GM21529 (cell line): ENCODE measurements around the gene RAB5A.
"Not testable (repeated sequence)": the region's sequence is repeated elsewhere in the genome, so short reads cannot be mapped to it uniquely, and the experiment has no call there.

Experiments
- ATAC-seq: cut with Tn5 transposase; IDR thresholded peaks from one replicate; pipeline ENCODE4 v1.9.1; 2021; ENCODE audit not compliant: unreplicated experiment

The RAB5A gene

DNA sequence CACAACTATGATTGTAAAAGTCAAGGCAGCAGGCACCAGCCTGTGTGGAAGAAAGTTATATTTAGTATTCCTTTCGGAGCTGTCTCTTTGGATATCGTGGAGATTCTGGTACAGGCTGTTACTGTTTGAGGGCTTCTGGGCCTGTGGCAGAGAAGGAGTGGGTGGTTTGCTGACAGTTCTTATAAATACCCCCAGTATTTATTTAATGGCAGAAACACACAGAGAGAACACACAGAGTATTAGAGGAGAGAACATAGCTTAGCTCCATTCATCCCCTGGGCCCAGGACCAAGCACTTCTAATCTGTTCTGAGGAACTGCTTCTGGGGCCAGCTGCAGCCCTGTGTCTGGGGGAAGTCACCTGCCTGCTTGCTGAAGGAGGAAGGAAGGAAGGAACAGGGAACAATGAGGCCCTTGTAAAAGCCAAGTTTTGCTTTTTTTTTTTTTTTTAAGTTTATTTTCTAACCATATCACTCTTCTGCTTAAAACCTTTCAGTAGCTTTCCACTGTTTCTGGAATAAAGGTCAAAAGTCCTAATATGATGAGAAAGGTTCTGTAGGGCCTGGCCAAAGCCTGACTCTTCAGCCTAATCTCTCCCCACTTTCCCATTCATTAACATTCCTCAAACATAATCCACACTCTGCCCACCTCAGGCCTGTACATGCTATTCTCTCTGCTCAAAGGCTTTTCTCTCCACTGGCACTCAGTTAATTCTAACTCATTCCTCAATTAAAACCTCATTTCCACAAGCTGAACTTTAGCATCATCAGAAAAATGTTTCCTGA, 76.9 kb downstream of the RAB5A start:
- ATAC-seq, result no peak

DNA sequence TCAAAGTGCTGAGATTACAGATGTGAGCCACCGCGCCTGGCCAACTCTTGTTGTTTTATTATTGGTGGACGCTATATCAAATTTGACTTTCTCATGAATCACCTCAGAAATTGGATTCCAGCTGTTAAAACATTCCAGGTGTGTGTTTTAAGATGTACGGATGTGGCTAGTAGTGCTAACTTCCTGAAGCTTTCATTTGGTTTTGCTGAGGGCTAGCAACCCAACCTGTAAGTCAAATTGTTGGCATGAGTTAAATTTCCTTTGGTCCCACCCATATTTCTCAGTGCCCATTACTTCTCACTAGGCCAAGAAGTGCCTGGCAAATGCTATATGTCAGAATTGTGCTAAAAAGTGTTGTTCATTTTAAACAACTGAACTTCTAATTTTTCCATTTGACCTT, 80.2 kb downstream of the RAB5A start:
- no peak for ATAC-seq

- no peak for ATAC-seq
These were observed 82.0 kb downstream of the RAB5A start for GRCh38 chr3:20028905-20029331.

- not testable (repeated sequence) for ATAC-seq
These were observed 85.0 kb downstream of the RAB5A start for GRCh38 chr3:20031939-20032338.
